ENCODE measurements around the gene PNPLA6. TPM values are rescaled to one million over a fixed set of nuclear protein-coding genes. Genes with fewer than 3 reads are reported as not detected.

Gene PNPLA6
- total RNA-seq, 1 experiment from 2014 or later: 67.6 TPM

- CTCF ChIA-PET: no interaction called here
- Mint-ChIP-seq H3K36me3 (ENCODE audit: insufficient read depth, unreplicated experiment) (no peaks in the 10 kb centered on the region), H3K4me1 (ENCODE audit: low read depth, unreplicated experiment) (peaks cover 6% of the 10 kb centered on the region), H3K9me3 (ENCODE audit: unreplicated experiment) (no peaks in the 10 kb centered on the region), H3K27ac (ENCODE audit: unreplicated experiment) (peak overlapping the region; percentile 12), H3K27me3 (ENCODE audit: insufficient read depth, unreplicated experiment) (no peaks in the 10 kb centered on the region), H3K4me3 (ENCODE audit: unreplicated experiment) (peak overlapping the region; percentile 72)
- peak in 1 of 2 experiments; percentile 24 for TF ChIP-seq CTCF (IDR thresholded peaks at IDR 0.05; ENCODE audit: insufficient read depth in 1 of 2, low read depth in 1 of 2, low read length in 1 of 2, severe bottlenecking in 1 of 2, unreplicated experiment in 1 of 2)
- no TSS peak for BruUV-seq (replicated peaks)
- Histone ChIP-seq H3K27me3 (replicated peaks; ENCODE audit: control insufficient read depth, insufficient read depth, low read length) (no peaks in the 10 kb centered on the region), H3K4me1 (no peaks in the 10 kb centered on the region), H3K9me3 (no peaks in the 10 kb centered on the region), H3K4me3 (ENCODE audit: low read depth, low read length) (peak overlapping the region; percentile 70), H3K36me3 (ENCODE audit: control insufficient read depth, insufficient read depth, low read length) (no peaks in the 10 kb centered on the region)
- peak; percentile 88 to 90 for DNase-seq
- intact Hi-C loops (cut with micrococcal nuclease; ENCODE audit: unreplicated experiment): no loop called here
- POLR2A ChIA-PET: interaction anchor here (0.7 kb wide), 1 partner anchor 125 kb away, joined by 3 read pairs; no protein-coding TSS in a partner anchor
These were observed 34.6 kb upstream of the PNPLA6 start for GRCh38 chr19:7500811-7501450.

- Mint-ChIP-seq H3K4me3 (ENCODE audit: unreplicated experiment) (no peak overlapping the region), H3K27ac (ENCODE audit: unreplicated experiment) (no peak overlapping the region), H3K36me3 (ENCODE audit: insufficient read depth, unreplicated experiment) (peaks cover 10% of the 10 kb centered on the region), H3K4me1 (ENCODE audit: low read depth, unreplicated experiment) (no peaks in the 10 kb centered on the region), H3K27me3 (ENCODE audit: insufficient read depth, unreplicated experiment) (no peaks in the 10 kb centered on the region), H3K9me3 (ENCODE audit: unreplicated experiment) (no peaks in the 10 kb centered on the region)
- CTCF ChIA-PET: no interaction called here
- Histone ChIP-seq H3K27me3 (replicated peaks; ENCODE audit: control insufficient read depth, insufficient read depth, low read length) (no peaks in the 10 kb centered on the region), H3K36me3 (ENCODE audit: control insufficient read depth, insufficient read depth, low read length) (no peaks in the 10 kb centered on the region), H3K9me3 (no peaks in the 10 kb centered on the region), H3K4me3 (ENCODE audit: low read depth, low read length) (no peak overlapping the region), H3K4me1 (no peaks in the 10 kb centered on the region)
- TF ChIP-seq CTCF (IDR thresholded peaks at IDR 0.05; ENCODE audit: insufficient read depth in 1 of 2, low read depth in 1 of 2, low read length in 1 of 2, severe bottlenecking in 1 of 2, unreplicated experiment in 1 of 2): no peak
- no peak for DNase-seq
- intact Hi-C loops (cut with micrococcal nuclease; ENCODE audit: unreplicated experiment): no loop called here
- BruUV-seq (replicated peaks): no TSS peak
- POLR2A ChIA-PET: no interaction called here
These were observed 33.0 kb upstream of the PNPLA6 start for GRCh38 chr19:7502552-7502951.

- intact Hi-C loops (cut with micrococcal nuclease; ENCODE audit: unreplicated experiment): no loop called here
- CTCF ChIA-PET: interaction anchor here (0.7 kb wide), 1 partner anchor 10 kb away, joined by 3 read pairs; no protein-coding TSS in a partner anchor
These were observed 30.8 kb upstream of the PNPLA6 start for GRCh38 chr19:7504684-7505083.

More at GRCh38 chr19:7504684-7505083, 30.8 kb upstream of the PNPLA6 start:
- no peak overlapping the region for H3K4me3 ChIP-seq (ENCODE audit: low read depth, low read length)
- no peaks in the 10 kb centered on the region for H3K9me3 ChIP-seq
- POLR2A ChIA-PET: interaction anchor here (0.8 kb wide), 1 partner anchor 16 kb away, joined by 9 read pairs; no protein-coding TSS in a partner anchor
- H3K4me1 ChIP-seq: no peaks in the 10 kb centered on the region
- BruUV-seq (replicated peaks): no TSS peak
- H3K27ac Mint-ChIP-seq (ENCODE audit: unreplicated experiment): no peak overlapping the region
- no peak for DNase-seq
- H3K4me1 Mint-ChIP-seq (ENCODE audit: low read depth, unreplicated experiment): no peaks in the 10 kb centered on the region
- H3K27me3 Mint-ChIP-seq (ENCODE audit: insufficient read depth, unreplicated experiment): no peaks in the 10 kb centered on the region
- no peak for TF ChIP-seq CTCF (IDR thresholded peaks at IDR 0.05; ENCODE audit: insufficient read depth in 1 of 2, low read depth in 1 of 2, low read length in 1 of 2, severe bottlenecking in 1 of 2, unreplicated experiment in 1 of 2)
- peaks cover 10% of the 10 kb centered on the region for H3K36me3 Mint-ChIP-seq (ENCODE audit: insufficient read depth, unreplicated experiment)
- H3K4me3 Mint-ChIP-seq (ENCODE audit: unreplicated experiment): no peak overlapping the region
- H3K9me3 Mint-ChIP-seq (ENCODE audit: unreplicated experiment): no peaks in the 10 kb centered on the region
- H3K27me3 ChIP-seq (replicated peaks; ENCODE audit: control insufficient read depth, insufficient read depth, low read length): no peaks in the 10 kb centered on the region
- H3K36me3 ChIP-seq (ENCODE audit: control insufficient read depth, insufficient read depth, low read length): no peaks in the 10 kb centered on the region
